WTC11 (cell line): ENCODE data around the gene APOOL.

Experiments
- CTCF ChIP-seq: fragments of 200-600 bp; IDR thresholded peaks from 2 replicates; pipeline ENCODE4 v1.8.0; 2022; ENCODE audit warnings: antibody characterized with exemption
- E2F1 ChIP-seq: sonication (generic); formaldehyde crosslinking; IDR thresholded peaks from 2 replicates; pipeline ENCODE4 v1.8.0; 2022; ENCODE audit warnings: mild to moderate bottlenecking, missing genetic modification reagents
- E2F5 ChIP-seq: sonication (generic); formaldehyde crosslinking; IDR thresholded peaks from 2 replicates; pipeline ENCODE4 v1.8.1; 2022; ENCODE audit warnings: mild to moderate bottlenecking, moderate library complexity, missing genetic modification reagents
- ETV6 ChIP-seq: sonication (generic); formaldehyde crosslinking; IDR thresholded peaks from 2 replicates; pipeline ENCODE4 v1.8.1; 2022; ENCODE audit warnings: mild to moderate bottlenecking, missing genetic modification reagents
- HMGXB4 ChIP-seq: sonication (generic); formaldehyde crosslinking; IDR thresholded peaks from 2 replicates; pipeline ENCODE4 v1.8.1; 2023; ENCODE audit warnings: mild to moderate bottlenecking, moderate library complexity, missing genetic modification reagents
- IRF2 ChIP-seq: sonication (generic); formaldehyde crosslinking; IDR thresholded peaks from 2 replicates; pipeline ENCODE4 v1.8.0; 2022; ENCODE audit warnings: low read depth, missing genetic modification reagents, borderline replicate concordance
- MAX ChIP-seq: sonication (generic); formaldehyde crosslinking; IDR thresholded peaks from 2 replicates; pipeline ENCODE4 v1.8.0; 2022; ENCODE audit warnings: mild to moderate bottlenecking, missing genetic modification reagents
- MLX ChIP-seq: sonication (generic); formaldehyde crosslinking; IDR thresholded peaks from 2 replicates; pipeline ENCODE4 v1.8.1; 2023; ENCODE audit warnings: mild to moderate bottlenecking, missing genetic modification reagents, moderate library complexity
- NR2C2 ChIP-seq: sonication (generic); formaldehyde crosslinking; IDR thresholded peaks from 2 replicates; pipeline ENCODE4 v1.8.0; 2022; ENCODE audit warnings: mild to moderate bottlenecking, missing genetic modification reagents
- NR3C1 ChIP-seq: sonication (generic); formaldehyde crosslinking; conservative IDR thresholded peaks from 2 replicates; pipeline ENCODE4 v1.8.1; 2023; ENCODE audit warnings: low read depth, mild to moderate bottlenecking, missing genetic modification reagents
- PRDM15 ChIP-seq: sonication (generic); formaldehyde crosslinking; IDR thresholded peaks from 2 replicates; pipeline ENCODE4 v1.8.0; 2022; ENCODE audit warnings: missing genetic modification reagents
- USF1 ChIP-seq: sonication (generic); formaldehyde crosslinking; IDR thresholded peaks from 2 replicates; pipeline ENCODE4 v1.8.0; 2022; ENCODE audit warnings: mild to moderate bottlenecking, missing genetic modification reagents
- ZNF416 ChIP-seq: fragments of 250-450 bp; sonication (Bioruptor Pico); IDR thresholded peaks from 2 replicates; pipeline ENCODE4 v1.9.0; 2021; ENCODE audit warnings: mild to moderate bottlenecking, inconsistent platforms

GRCh38 chrX:85024044-85024443 is 20.4 kb downstream of the APOOL start:
- TF ChIP-seq CTCF: no peak
- TF ChIP-seq E2F1 (CRISPR knock-in tag): no peak
- TF ChIP-seq MLX: no peak
- no peak for TF ChIP-seq IRF2 (CRISPR knock-in tag)
- no peak for TF ChIP-seq NR3C1 (CRISPR knock-in tag)
- TF ChIP-seq ETV6 (CRISPR knock-in tag): no peak
- no peak for TF ChIP-seq HMGXB4 (CRISPR knock-in tag)
- TF ChIP-seq MAX (CRISPR knock-in tag): no peak
- no peak for TF ChIP-seq NR2C2
- TF ChIP-seq PRDM15 (CRISPR knock-in tag): no peak
- TF ChIP-seq ZNF416 (CRISPR knock-in tag): no peak
- TF ChIP-seq USF1 (CRISPR knock-in tag): no peak
- TF ChIP-seq E2F5 (CRISPR knock-in tag): no peak
